Measurements from ENCODE around the gene GPR39.

DNA sequence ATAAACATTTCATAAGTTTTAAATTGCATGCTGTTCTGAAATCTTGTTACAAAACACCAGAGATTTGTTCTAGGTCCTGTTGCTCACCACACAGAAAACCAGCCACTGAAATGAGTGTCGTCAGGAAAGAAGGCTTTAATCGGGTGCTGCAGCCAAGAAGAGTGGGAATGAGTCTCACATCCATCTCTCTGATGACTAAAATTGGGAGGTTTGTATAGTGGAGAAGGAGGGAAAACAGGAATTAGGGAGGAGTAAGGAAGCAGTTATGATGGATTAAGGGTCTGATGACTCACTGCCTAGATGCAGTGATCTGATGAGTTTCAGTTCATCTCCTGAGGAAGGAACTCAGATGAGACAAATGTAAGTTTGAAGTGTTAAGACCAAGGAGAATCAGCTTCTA lies 42.1 kb upstream of the GPR39 start:
- TF ChIP-seq, protein P1, sequence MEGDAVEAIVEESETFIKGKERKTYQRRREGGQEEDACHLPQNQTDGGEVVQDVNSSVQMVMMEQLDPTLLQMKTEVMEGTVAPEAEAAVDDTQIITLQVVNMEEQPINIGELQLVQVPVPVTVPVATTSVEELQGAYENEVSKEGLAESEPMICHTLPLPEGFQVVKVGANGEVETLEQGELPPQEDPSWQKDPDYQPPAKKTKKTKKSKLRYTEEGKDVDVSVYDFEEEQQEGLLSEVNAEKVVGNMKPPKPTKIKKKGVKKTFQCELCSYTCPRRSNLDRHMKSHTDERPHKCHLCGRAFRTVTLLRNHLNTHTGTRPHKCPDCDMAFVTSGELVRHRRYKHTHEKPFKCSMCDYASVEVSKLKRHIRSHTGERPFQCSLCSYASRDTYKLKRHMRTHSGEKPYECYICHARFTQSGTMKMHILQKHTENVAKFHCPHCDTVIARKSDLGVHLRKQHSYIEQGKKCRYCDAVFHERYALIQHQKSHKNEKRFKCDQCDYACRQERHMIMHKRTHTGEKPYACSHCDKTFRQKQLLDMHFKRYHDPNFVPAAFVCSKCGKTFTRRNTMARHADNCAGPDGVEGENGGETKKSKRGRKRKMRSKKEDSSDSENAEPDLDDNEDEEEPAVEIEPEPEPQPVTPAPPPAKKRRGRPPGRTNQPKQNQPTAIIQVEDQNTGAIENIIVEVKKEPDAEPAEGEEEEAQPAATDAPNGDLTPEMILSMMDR (IDR thresholded peaks at IDR 0.05; ENCODE audit: low read depth, low read length, poor library complexity, severe bottlenecking) = no peak
- no peak for TF ChIP-seq EZH2phosphoT487 (IDR thresholded peaks at IDR 0.05; ENCODE audit: borderline replicate concordance, low read length)
